GM18502 (cell line): ENCODE data around the gene U2AF1L4.

Source experiments
- ATAC-seq: cut with Tn5 transposase; IDR thresholded peaks from one replicate; pipeline ENCODE4 v1.9.1; 2021; ENCODE audit warnings: mild to moderate bottlenecking; ENCODE audit not compliant: unreplicated experiment, poor library complexity

U2AF1L4 gene

GRCh38 chr19:35759697-35760096 is 14.5 kb upstream of the U2AF1L4 start:
- ATAC-seq: no peak

GRCh38 chr19:35757749-35758608 is 12.8 kb upstream of the U2AF1L4 start, which contains the start of gene PROSER3:
Gene PROSER3, plus strand, starts transcription at chr19:35758176. Its CDS starts 40 bp downstream, at chr19:35758216.
- ATAC-seq: peak; percentile 90

- ATAC-seq: no peak
Observed at GRCh38 chr19:35757231-35757748, 12.1 kb upstream of the U2AF1L4 start.

- ATAC-seq: no peak
Observed at GRCh38 chr19:35756377-35757230, 11.4 kb upstream of the U2AF1L4 start, which contains the start of gene HSPB6. Gene HSPB6, minus strand, starts transcription at chr19:35757029. Its CDS starts 21 bp downstream, at chr19:35757008.

- ATAC-seq: no peak
Observed at GRCh38 chr19:35755550-35756376, 10.5 kb upstream of the U2AF1L4 start.

GRCh38 chr19:35755131-35755549 is 9.9 kb upstream of the U2AF1L4 start:
- ATAC-seq: no peak

GRCh38 chr19:35754370-35755130 is 9.3 kb upstream of the U2AF1L4 start:
- no peak for ATAC-seq

GRCh38 chr19:35753634-35754369 is 8.6 kb upstream of the U2AF1L4 start:
- ATAC-seq: no peak

- no peak for ATAC-seq
Observed at GRCh38 chr19:35752746-35753350, 7.6 kb upstream of the U2AF1L4 start.

GRCh38 chr19:35751839-35752745 is 6.9 kb upstream of the U2AF1L4 start:
- no peak for ATAC-seq

GRCh38 chr19:35750167-35750566 is 4.9 kb upstream of the U2AF1L4 start:
- ATAC-seq: no peak

GRCh38 chr19:35748106-35749020 is 3.1 kb upstream of the U2AF1L4 start, which contains the start of gene LIN37:
Gene LIN37, plus strand, starts transcription at chr19:35748576. Its CDS starts 149 bp downstream, at chr19:35748725.
- ATAC-seq: peak; percentile 70

GRCh38 chr19:35746531-35746930 is 1.3 kb upstream of the U2AF1L4 start:
- ATAC-seq: no peak

- no peak for ATAC-seq
Observed at GRCh38 chr19:35746087-35746462, 857 bp upstream of the U2AF1L4 start.

GRCh38 chr19:35744430-35745327 is 539 bp downstream of the U2AF1L4 start:
- peak; percentile 40 for ATAC-seq
